Right lobe of liver (tissue), 6 donors: ENCODE results near the gene DVL1. TPM values are rescaled to one million over a fixed set of nuclear protein-coding genes. Genes with fewer than 3 reads are reported as not detected.

Source experiments
- ATAC-seq, 4 donors: fragments of 200-7000 bp; cut with Tn5 transposase; one replicate each; pipeline ENCODE4 v1.9.1; 2020; ENCODE audit warnings: mild to moderate bottlenecking in 4 of 4, moderate library complexity in 4 of 4
- DNase-seq, 3 donors: peaks; one replicate each; pipeline ENCODE4 v3.0.0-alpha.2; 2020
- H3K27ac ChIP-seq, 3 donors: fragments of 200-600 bp; one replicate each; pipeline ENCODE4 v1.8.0; 2022
- H3K27me3 ChIP-seq, 2 donors: fragments of 200-600 bp; one replicate each; pipeline ENCODE4 v1.8.0; 2022
- H3K36me3 ChIP-seq, 4 donors: fragments of 200-600 bp; sonication (generic) in 1 of 4; one replicate each; pipeline versions ENCODE4 v1.5.1 to v1.8.0; 2017 to 2022; ENCODE audit warnings: control low read depth in 1 of 4
- H3K4me1 ChIP-seq, 4 donors: fragments of 200-600 bp; sonication (generic) in 1 of 4; one replicate each; pipeline versions ENCODE4 v1.5.1 to v1.8.0; 2017 to 2022; ENCODE audit warnings: control low read depth in 1 of 4
- H3K4me3 ChIP-seq, 3 donors: fragments of 200-600 bp; one replicate each; pipeline ENCODE4 v1.8.0; 2022
- H3K9me3 ChIP-seq, 4 donors: fragments of 200-600 bp; sonication (generic) in 1 of 4; one replicate each; pipeline versions ENCODE4 v1.5.1 to v1.8.0; 2017 to 2022; ENCODE audit warnings: control low read depth in 1 of 4
- CTCF ChIP-seq, 4 donors: fragments of 200-600 bp in 3 of 4; fragments of 450-650 bp in 1 of 4; IDR thresholded peaks; one replicate each; pipeline versions ENCODE4 v1.5.1 to v1.8.0; 2016 to 2022; ENCODE audit warnings: antibody characterized with exemption in 4 of 4, mild to moderate bottlenecking in 2 of 4
- POLR2A ChIP-seq: fragments of 450-650 bp; IDR thresholded peaks from one replicate; pipeline ENCODE4 v1.6.1; 2017; ENCODE audit warnings: antibody characterized with exemption, mild to moderate bottlenecking
- WGBS: methylation state at CpG from one replicate; pipeline ENCODE4 v1.1.6; 2018; ENCODE audit warnings: low coverage, low lambda C conversion rate; ENCODE audit not compliant: insufficient coverage; ENCODE audit errors: missing lambda C conversion rate; 5-methylcytosine and 5-hydroxymethylcytosine counted together
- intact Hi-C, 2 donors: fragments of 100-400 bp; cut with DNase I; formaldehyde crosslinking; loops; one replicate each; pipeline versions ENCODE4 v1.11.2 to v1.14.1; 2022
- total RNA-seq, 6 experiments: library from RNA; depleted of rRNA in 2 of 6; stranded (reverse); fragments of >200 nt in 2 of 6; fragmentation: NEBNext Ultra II Directional in 3 of 6; extraction: Animal tissue kit (Norgen Biotek cat#: 25700) in 3 of 6; gene quantifications; one replicate each; pipeline versions ENCODE4 v1.1.0 to v1.2.4, GENCODE V29; 2016 to 2023
- donor health status: DM: no; HTN: yes; CAD: no.
- donor health status: DM: no; HTN: no; CAD: no.
- donor health status: DM: no; HTN: no; CAD: no.
- donor health status: DM: no; HTN: yes; CAD: no.
- donor health status: DM: no; HTN: yes; CAD: no.

The DVL1 gene
- total RNA-seq, 6 experiments from 2014 or later: 32.7 to 54.6 (median 41.2) TPM

GRCh38 chr1:1292442-1292779 lies 56.8 kb downstream of the DVL1 start:
- H3K4me1 ChIP-seq: no peaks in the 10 kb centered on the region
- no peaks in the 10 kb centered on the region for H3K9me3 ChIP-seq
- DNase-seq: no peak
- H3K27me3 ChIP-seq: no peaks in the 10 kb centered on the region
- 100% methylated on average over 1 of the region's 9 CpGs for WGBS
- no peaks in the 10 kb centered on the region for H3K36me3 ChIP-seq
- no peak for TF ChIP-seq POLR2A
- no peak for TF ChIP-seq CTCF (IDR thresholded peaks at IDR 0.05)
- intact Hi-C loops: loop anchor here (5.0 to 10.0 kb wide), 2 partner anchors 48 to 170 kb away; partner anchors contain the start of gene C1QTNF12 (in 1 of the 2)
- no peak for ATAC-seq
- no peak overlapping the region for H3K27ac ChIP-seq
- no peak overlapping the region for H3K4me3 ChIP-seq

GRCh38 chr1:1291548-1292441 lies 57.4 kb downstream of the DVL1 start:
- ATAC-seq: peak; percentile 58 to 80 (median 78)
- intact Hi-C loops: loop anchor here (5.0 to 10.0 kb wide), 2 partner anchors 47 to 169 kb away; partner anchors contain the start of gene C1QTNF12 (in 1 of the 2)
- Histone ChIP-seq H3K4me1 (no peaks in the 10 kb centered on the region), H3K27me3 (no peaks in the 10 kb centered on the region), H3K36me3 (no peaks in the 10 kb centered on the region), H3K9me3 (no peaks in the 10 kb centered on the region), H3K27ac (no peak overlapping the region), H3K4me3 (no peak overlapping the region)
- WGBS: 66% methylated on average over 3 of the region's 45 CpGs
- TF ChIP-seq CTCF (IDR thresholded peaks at IDR 0.05) (peak; percentile 51 to 65 (median 58)), POLR2A (no peak)
- DNase-seq: peak; percentile 75 to 79 (median 77)

GRCh38 chr1:1291023-1291528 lies 58.1 kb downstream of the DVL1 start:
- H3K4me3 ChIP-seq: no peak overlapping the region
- no peaks in the 10 kb centered on the region for H3K9me3 ChIP-seq
- ATAC-seq (peak; percentile 28 to 43 (median 37)), DNase-seq (no peak)
- intact Hi-C loops: loop anchor here (5.0 to 10.0 kb wide), 2 partner anchors 46 to 169 kb away; partner anchors contain the start of gene C1QTNF12 (in 1 of the 2)
- no peaks in the 10 kb centered on the region for H3K4me1 ChIP-seq
- no peaks in the 10 kb centered on the region for H3K36me3 ChIP-seq
- no CpG with 5 or more reads among the region's 28 CpGs for WGBS
- H3K27me3 ChIP-seq: no peaks in the 10 kb centered on the region
- no peak overlapping the region for H3K27ac ChIP-seq
- TF ChIP-seq CTCF (IDR thresholded peaks at IDR 0.05): no peak
- no peak for TF ChIP-seq POLR2A

GRCh38 chr1:1290238-1290731 lies 58.9 kb downstream of the DVL1 start:
- no peak overlapping the region for H3K4me3 ChIP-seq
- TF ChIP-seq CTCF (IDR thresholded peaks at IDR 0.05) (peak; percentile 57 to 81 (median 74)), POLR2A (no peak)
- ATAC-seq (peak; percentile 80 to 86 (median 82)), DNase-seq (peak; percentile 76 to 81 (median 81))
- no peaks in the 10 kb centered on the region for H3K4me1 ChIP-seq
- H3K9me3 ChIP-seq: no peaks in the 10 kb centered on the region
- 22% methylated on average over 5 of the region's 15 CpGs for WGBS
- no peaks in the 10 kb centered on the region for H3K27me3 ChIP-seq
- intact Hi-C loops: loop anchor here (5.0 to 10.0 kb wide), 2 partner anchors 45 to 168 kb away; partner anchors contain the start of gene C1QTNF12 (in 1 of the 2)
- no peaks in the 10 kb centered on the region for H3K36me3 ChIP-seq
- H3K27ac ChIP-seq: no peak overlapping the region
